Right forelimb (tissue), 1 donor: ENCODE data around the gene LINGO1.

Experiments used
- DNase-seq: peaks from one replicate; pipeline ENCODE4 v3.0.0-alpha.2; 2018

LINGO1 gene

DNA sequence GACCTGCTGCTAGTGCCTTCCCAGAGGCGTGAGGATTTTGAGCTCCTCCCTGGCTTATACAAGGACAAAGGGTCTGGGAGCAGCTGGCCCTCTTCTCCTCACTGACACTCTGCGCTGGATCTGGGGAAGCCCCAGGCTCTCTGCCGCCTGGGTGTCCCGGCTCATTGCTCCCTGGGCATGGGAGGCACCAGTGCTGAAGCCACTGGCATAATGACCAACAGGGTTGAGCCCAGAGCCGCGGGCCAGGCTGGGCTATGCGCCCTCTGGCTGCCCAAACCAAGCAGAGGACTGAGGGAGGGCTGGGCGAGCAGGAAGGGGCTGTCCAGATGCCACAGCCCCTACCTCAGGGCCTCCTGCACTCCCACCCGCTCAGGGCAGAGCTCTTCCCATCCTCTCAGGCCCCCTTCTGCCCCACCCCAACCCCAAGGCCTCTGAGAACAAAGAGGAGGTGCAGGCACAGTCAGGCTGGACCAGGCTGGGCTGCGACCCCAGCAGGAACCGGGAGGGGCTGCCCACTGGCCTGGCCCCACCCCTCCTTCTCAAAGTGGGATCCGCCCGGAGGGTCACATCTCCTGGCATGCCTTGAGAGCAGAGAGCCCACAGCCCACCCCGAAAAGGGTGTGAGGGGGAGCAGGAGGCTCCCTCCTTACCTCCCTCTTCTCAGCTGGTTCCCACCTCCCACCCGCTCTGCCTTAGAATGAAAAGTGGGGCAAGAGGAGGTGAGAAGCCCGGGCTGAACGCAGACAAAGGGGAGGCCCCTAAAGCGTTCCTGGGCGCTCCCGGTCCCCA is 1.6 kb downstream of the LINGO1 start:
- DNase-seq: no peak

DNA sequence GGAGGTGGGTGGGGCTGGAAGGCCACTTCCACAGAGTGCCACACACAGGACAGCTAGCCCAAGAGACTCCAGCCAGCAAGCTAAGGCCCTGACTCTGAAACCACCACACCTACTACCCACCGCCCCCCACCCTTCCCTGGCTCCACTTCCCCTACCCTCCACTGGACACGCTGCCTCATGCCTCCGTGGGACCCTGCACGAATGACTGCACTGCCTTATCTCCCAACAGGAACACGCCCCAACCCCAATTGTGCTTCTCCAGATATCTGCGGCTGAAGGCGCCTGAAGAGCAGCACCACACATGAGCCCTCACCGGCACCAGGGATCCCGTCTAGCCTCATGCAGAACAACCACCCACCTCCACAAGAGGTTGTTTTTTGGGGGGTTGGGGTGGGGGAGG is 2.7 kb downstream of the LINGO1 start:
- DNase-seq: no peak

DNA sequence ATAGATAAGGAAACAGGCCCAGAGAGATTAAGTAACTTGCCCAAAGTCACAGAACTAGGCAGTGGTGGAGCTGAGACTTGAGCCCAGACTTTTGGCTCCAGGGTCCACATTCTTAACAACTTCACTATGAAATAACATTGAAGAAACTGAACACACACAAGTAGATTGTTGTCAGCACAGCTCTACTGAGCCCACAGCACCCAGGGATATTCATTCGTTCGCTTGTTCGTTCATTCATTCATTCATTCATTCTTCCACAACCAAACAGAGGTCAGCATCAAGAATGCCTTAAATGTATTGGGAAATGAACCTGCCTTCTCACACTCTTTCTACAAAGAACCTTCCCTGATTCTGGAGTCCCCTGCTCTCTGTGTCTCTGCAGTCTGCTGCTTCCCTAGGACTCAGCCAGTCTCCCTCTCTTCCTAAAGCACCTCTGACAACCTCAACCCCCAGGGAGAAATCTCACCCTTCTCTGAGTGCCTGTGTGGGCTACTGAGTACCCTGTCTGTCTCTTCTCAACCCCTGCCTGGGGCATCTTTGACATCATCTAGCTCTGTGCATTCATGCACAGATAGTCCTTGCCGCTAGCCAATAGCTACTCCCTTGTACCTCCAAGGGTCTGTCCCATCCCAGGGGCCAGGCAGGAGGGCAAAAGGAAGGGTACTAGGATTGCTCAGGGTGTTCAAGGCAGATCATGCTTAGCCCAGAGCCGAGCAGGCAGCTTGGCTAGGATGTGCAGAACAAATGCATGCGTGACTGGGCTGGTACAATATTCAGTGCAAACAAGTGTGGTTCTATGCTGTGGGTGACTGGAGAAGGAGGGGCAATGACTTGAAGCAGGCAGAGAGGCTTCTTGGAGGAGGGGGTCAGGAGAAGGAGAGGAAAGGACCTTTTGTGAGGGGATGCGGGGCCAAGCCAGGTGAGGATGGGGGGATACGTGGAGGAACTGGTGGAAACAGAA is 3.4 kb downstream of the LINGO1 start:
- no peak for DNase-seq

DNA sequence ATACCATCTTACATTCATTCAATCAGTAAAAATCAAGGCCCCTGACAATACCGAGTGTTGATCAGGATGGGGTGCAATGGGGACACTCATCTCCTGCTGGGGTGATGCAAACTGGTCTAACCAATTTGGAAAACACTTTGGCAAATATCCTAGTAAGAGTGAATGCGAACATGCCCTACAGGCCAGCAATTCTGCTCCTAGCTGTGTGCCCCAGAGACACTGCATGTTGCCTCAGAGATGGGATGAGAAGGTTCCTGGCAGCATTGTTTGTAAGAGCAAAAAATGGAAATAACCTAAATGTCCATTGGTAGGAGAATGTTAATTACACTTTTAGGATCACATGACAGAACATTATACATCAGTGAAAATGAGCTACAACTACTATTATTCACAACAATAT is 4.7 kb downstream of the LINGO1 start:
- DNase-seq: no peak

DNA sequence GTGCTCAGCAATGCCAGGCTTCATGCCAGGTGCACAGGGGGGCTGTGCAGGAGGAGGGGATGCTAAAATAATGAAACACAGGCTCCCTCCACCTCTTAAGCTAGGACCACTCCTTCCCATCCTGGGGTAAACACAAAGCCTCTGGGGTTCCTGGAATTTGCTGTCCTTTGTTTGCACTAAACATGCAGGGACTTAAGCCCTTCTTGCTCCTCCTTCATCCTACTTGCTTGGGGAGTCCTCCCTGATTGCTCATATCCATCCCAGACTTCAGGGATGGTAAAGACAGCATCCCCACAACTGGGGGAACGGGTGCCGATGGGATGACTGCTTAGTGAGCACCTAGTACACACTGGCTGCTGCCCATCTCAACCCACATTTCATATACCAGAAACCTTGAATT is 5.1 kb downstream of the LINGO1 start:
- DNase-seq: no peak

- no peak for DNase-seq
Measured at GRCh38 chr15:77627067-77627466, 5.6 kb downstream of the LINGO1 start.

DNA sequence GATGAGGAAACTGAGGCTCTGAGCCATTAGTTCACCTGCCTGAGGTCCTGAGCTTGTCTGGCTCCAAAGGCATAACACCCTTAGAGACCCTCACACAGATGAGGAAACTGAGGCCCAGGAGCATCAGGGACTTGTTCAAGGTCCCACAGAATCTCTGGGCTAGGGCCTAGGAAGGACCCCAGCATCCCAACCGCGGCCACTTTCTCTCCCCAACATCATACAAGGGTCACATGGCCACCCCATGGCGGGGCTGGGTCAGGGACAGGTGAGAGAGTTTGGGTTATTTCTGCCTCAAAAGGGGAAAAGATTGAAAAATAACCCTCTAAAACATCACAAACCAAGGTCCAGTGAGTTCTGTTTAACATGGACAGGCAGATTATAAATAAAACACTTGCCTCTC is 6.7 kb downstream of the LINGO1 start:
- DNase-seq: no peak

DNA sequence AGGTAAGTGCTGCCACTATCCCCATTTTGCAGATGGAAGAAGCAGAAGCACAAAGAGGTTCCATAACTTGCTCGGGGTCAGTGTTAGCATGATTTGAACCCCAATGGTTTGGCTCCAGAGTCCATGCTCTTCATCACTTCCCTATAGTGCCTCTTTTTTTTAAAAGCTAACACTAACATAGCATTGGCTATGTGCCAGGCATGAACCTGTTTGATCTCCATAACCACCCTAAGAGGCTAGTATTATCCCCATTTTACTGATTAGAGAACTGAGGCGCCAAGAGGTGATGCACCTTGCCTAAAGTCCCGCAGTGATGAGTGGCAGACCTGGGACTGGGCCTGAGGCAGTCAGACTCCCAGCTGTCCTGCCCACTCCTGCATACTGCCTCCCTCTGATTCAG is 7.3 kb downstream of the LINGO1 start:
- DNase-seq: no peak

- no peak for DNase-seq
Measured at GRCh38 chr15:77624868-77625267, 7.8 kb downstream of the LINGO1 start.

- no peak for DNase-seq
Measured at GRCh38 chr15:77623755-77624524, 8.8 kb downstream of the LINGO1 start.

- no peak for DNase-seq
Measured at GRCh38 chr15:77622934-77623754, 9.6 kb downstream of the LINGO1 start.

GRCh38 chr15:77622209-77622933 is 10.3 kb downstream of the LINGO1 start:
- DNase-seq: no peak

- no peak for DNase-seq
Measured at GRCh38 chr15:77621847-77622208, 10.9 kb downstream of the LINGO1 start.

- DNase-seq: no peak
Measured at GRCh38 chr15:77620960-77621647, 11.6 kb downstream of the LINGO1 start.

- DNase-seq: no peak
Measured at GRCh38 chr15:77620297-77620696, 12.4 kb downstream of the LINGO1 start.

DNA sequence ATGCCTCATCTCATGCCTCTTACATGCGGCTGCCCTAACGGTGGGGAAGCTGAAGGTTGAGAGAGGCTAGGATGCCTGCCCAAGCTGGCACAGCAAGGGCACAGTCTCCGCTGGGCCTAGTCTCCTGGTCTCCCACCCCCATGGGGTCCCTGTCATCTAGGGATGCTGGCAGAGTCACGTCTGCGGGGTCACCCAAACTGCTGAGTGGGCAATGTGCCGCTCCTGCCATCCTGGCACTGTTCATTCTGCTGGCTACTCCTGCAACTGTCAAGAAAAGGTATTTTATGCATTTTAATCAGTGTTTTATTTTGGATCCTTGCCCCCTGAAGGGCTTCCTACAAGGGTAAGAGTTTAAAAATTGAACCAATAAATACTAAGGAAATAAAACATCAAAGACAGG is 12.8 kb downstream of the LINGO1 start:
- no peak for DNase-seq

GRCh38 chr15:77617476-77618230 is 15.1 kb downstream of the LINGO1 start:
- no peak for DNase-seq

- DNase-seq: no peak
Measured at GRCh38 chr15:77616072-77616471, 16.6 kb downstream of the LINGO1 start.

DNA sequence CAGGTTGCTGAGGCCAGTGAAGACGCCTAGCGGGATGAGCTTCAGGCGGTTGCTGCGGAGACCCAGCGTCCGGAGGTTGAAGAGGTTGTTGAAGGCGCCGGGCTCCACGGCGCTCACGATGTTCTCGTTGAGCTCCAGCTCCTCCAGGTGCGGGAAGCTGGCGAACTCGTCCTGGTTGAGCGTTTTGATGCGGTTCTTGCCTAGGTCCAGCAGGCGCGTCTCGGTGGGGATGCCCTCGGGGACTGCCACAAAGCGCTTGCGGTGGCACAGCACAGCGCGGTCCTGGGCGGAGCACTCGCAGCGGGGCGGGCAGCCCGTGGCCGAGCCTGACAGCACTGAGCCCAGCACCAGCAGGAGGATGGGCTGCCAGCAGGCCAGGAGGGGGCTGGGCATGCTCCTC is 17.2 kb downstream of the LINGO1 start:
- no peak for DNase-seq

GRCh38 chr15:77614251-77614806 is 18.4 kb downstream of the LINGO1 start:
- DNase-seq: no peak
